Fibroblast of lung (primary cell): ENCODE data around the gene IL3RA. TPM values are rescaled to one million over a fixed set of nuclear protein-coding genes. Genes with fewer than 3 reads are reported as not detected.
"Not testable (repeated sequence)": the region's sequence is repeated elsewhere in the genome, so short reads cannot be mapped to it uniquely, and the experiment has no call there.

Experiments
- DNase-seq, 2 donors: peaks; one replicate each; pipeline versions ENCODE4 v3.0.0 to v3.0.0-alpha.2; 2010; ENCODE audit warnings: low read depth in 2 of 2
- H2AFZ ChIP-seq: 2 replicates; pipeline ENCODE4 v1.5.1; 2012; ENCODE audit warnings: low read length, control low read depth, inconsistent platforms
- H3K27ac ChIP-seq: 2 replicates; pipeline ENCODE4 v1.5.1; 2011; ENCODE audit warnings: low read length, control low read depth; ENCODE audit not compliant: insufficient read depth
- H3K27me3 ChIP-seq: 2 replicates; pipeline ENCODE4 v1.5.1; 2011; ENCODE audit warnings: mild to moderate bottlenecking, low read length; ENCODE audit not compliant: control insufficient read depth, insufficient read depth
- H3K36me3 ChIP-seq: 2 replicates; pipeline ENCODE4 v1.5.1; 2011; ENCODE audit warnings: low read length; ENCODE audit not compliant: control insufficient read depth, insufficient read depth
- H3K4me1 ChIP-seq: 2 replicates; pipeline ENCODE4 v1.5.1; 2011; ENCODE audit warnings: low read length; ENCODE audit not compliant: control insufficient read depth, insufficient read depth; ENCODE audit errors: extremely low read depth
- H3K4me2 ChIP-seq: 2 replicates; pipeline ENCODE4 v1.5.1; 2011; ENCODE audit warnings: low read length, control low read depth; ENCODE audit not compliant: insufficient read depth; ENCODE audit errors: extremely low read depth
- H3K4me3 ChIP-seq, 4 experiments: fragments of 200-600 bp in 1 of 4; sonication (generic) in 1 of 4; replicated peaks in 1 of 4; 2 replicates each; pipeline ENCODE4 v1.5.1; 2011 to 2016; ENCODE audit warnings: low read length in 4 of 4, low read depth in 3 of 4, mild to moderate bottlenecking in 3 of 4, control low read depth in 2 of 4, inconsistent platforms in 1 of 4, mixed read lengths in 1 of 4; ENCODE audit not compliant: insufficient read depth in 1 of 4; ENCODE audit errors: control extremely low read depth in 1 of 4
- H3K79me2 ChIP-seq: 2 replicates; pipeline ENCODE4 v1.5.1; 2012; ENCODE audit warnings: mild to moderate bottlenecking, low read length, inconsistent platforms; ENCODE audit not compliant: control insufficient read depth, insufficient read depth
- H3K9ac ChIP-seq: 2 replicates; pipeline ENCODE4 v1.5.1; 2011; ENCODE audit warnings: mild to moderate bottlenecking, low read length, control low read depth; ENCODE audit not compliant: insufficient read depth
- H3K9me3 ChIP-seq: 2 replicates; pipeline ENCODE4 v1.5.1; 2012; ENCODE audit warnings: low read depth, low read length; ENCODE audit not compliant: control insufficient read depth, insufficient read depth
- H4K20me1 ChIP-seq: 2 replicates; pipeline ENCODE4 v1.5.1; 2011; ENCODE audit warnings: low read length; ENCODE audit not compliant: control insufficient read depth, insufficient read depth; ENCODE audit errors: extremely low read depth
- EZH2 ChIP-seq: IDR thresholded peaks from 2 replicates; pipeline ENCODE4 v1.5.1; 2012; ENCODE audit warnings: low read length, control low read depth, mild to moderate bottlenecking; ENCODE audit errors: missing control alignments
- polyA plus RNA-seq, 2 donors: library from polyadenylated mRNA; depleted of rRNA in 1 of 2; stranded (reverse) in 1 of 2; unstranded in 1 of 2; fragments of >200 nt; gene quantifications; 2 replicates each; pipeline ENCODE4 v1.2.1, GENCODE V29; 2011 to 2012; ENCODE audit warnings: missing spikeins in 1 of 2
- total RNA-seq: library from RNA; depleted of rRNA; stranded (reverse); fragments of >200 nt; gene quantifications from 2 replicates; pipeline ENCODE4 v1.2.1, GENCODE V29; 2014
- TF ChIP-seq, protein P1 (sequence below), 2 donors: IDR thresholded peaks in 1 of 2; conservative IDR thresholded peaks in 1 of 2; 1 replicate in 1 of 2; 2 replicates in 1 of 2; pipeline ENCODE4 v1.5.1; 2011 to 2012; ENCODE audit warnings: low read length in 2 of 2, control low read depth in 1 of 2, inconsistent platforms in 1 of 2, low read depth in 1 of 2, mild to moderate bottlenecking in 1 of 2

The IL3RA gene
- total and polyA plus RNA-seq, 2 donors (not counting 1 experiment from before 2014, with no cell fraction given) = under 0.01 to 0.03 TPM

DNA sequence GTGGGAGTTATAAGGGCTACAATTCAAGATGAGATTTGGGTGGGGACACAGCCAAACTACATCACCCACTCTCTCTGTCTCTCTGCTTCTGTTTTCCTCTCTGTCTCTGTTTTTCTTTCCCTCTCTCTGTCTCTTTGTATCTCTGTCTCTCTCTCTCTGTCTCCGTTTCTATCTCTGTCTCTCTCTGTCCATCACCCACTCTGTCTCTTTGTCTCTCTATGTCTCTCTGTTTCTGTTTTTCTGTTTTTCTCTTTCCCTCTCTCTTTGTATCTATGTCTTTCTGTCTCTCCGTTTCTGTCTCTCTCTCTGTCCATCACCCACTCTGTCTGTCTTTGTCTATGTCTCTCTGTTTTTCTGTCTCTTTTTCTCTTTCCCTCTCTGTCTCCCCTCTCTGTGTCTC, 25.3 kb downstream of the IL3RA start:
- Histone ChIP-seq H3K4me2 (no peak overlapping the region), H3K36me3 (no peaks in the 10 kb centered on the region), H3K79me2 (no peaks in the 10 kb centered on the region), H3K4me3 (no peak overlapping the region), H3K4me1 (no peaks in the 10 kb centered on the region), H2AFZ (no peak overlapping the region), H3K9me3 (no peaks in the 10 kb centered on the region), H3K9ac (no peak overlapping the region), H3K27ac (no peak overlapping the region), H3K27me3 (no peaks in the 10 kb centered on the region), H4K20me1 (no peaks in the 10 kb centered on the region)
- TF ChIP-seq, protein P1, sequence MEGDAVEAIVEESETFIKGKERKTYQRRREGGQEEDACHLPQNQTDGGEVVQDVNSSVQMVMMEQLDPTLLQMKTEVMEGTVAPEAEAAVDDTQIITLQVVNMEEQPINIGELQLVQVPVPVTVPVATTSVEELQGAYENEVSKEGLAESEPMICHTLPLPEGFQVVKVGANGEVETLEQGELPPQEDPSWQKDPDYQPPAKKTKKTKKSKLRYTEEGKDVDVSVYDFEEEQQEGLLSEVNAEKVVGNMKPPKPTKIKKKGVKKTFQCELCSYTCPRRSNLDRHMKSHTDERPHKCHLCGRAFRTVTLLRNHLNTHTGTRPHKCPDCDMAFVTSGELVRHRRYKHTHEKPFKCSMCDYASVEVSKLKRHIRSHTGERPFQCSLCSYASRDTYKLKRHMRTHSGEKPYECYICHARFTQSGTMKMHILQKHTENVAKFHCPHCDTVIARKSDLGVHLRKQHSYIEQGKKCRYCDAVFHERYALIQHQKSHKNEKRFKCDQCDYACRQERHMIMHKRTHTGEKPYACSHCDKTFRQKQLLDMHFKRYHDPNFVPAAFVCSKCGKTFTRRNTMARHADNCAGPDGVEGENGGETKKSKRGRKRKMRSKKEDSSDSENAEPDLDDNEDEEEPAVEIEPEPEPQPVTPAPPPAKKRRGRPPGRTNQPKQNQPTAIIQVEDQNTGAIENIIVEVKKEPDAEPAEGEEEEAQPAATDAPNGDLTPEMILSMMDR (conservative IDR thresholded peaks at IDR 0.05 in 1 of 2, IDR thresholded peaks at IDR 0.05 in 1 of 2; ENCODE audit: low read depth in 1 of 2, low read length in 2 of 2) = no peak
- TF ChIP-seq EZH2 = no peak
- no peak for DNase-seq

DNA sequence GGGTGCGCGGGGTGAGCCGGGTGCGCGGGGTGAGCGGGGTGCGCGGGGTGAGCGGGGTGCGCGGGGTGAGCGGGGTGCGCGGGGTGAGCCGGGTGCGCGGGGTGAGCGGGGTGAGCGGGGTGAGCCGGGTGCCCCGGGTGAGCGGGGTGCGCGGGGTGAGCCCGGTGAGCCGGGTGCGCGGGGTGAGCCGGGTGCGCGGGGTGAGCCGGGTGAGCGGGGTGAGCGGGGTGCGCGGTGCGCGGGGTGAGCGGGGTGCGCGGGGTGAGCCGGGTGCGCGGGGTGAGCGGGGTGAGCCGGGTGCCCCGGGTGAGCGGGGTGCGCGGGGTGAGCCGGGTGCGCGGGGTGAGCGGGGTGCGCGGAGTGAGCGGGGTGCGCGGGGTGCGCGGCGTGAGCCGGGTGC, 29.8 kb downstream of the IL3RA start:
- H3K27me3 ChIP-seq, DNase-seq, H3K9me3 ChIP-seq, H3K79me2 ChIP-seq, H3K4me1 ChIP-seq, H3K36me3 ChIP-seq, H2AFZ ChIP-seq, H3K4me2 ChIP-seq, H3K9ac ChIP-seq, H3K27ac ChIP-seq, H4K20me1 ChIP-seq, H3K4me3 ChIP-seq: not testable (repeated sequence)

DNA sequence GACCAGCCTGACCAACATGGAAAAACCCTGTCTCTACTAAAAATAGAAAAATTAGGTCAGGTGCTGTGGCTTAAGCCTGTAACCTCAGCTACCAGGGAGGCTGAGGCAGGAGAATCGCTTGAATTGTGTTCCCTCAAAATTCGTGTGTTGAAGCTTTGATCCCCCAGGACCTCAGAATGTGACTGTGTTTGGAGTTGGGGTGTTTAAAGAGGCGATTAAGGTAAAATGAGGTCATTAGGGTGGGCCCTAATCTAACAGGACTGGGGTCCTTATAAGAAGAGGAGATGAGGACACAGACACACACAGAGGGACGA, 31.8 kb downstream of the IL3RA start:
- H4K20me1 ChIP-seq = no peaks in the 10 kb centered on the region
- H3K4me1 ChIP-seq = no peaks in the 10 kb centered on the region
- H3K4me3 ChIP-seq = no peak overlapping the region
- TF ChIP-seq, protein P1 (conservative IDR thresholded peaks at IDR 0.05 in 1 of 2, IDR thresholded peaks at IDR 0.05 in 1 of 2; ENCODE audit: low read depth in 1 of 2, low read length in 2 of 2) = no peak
- TF ChIP-seq EZH2 = no peak
- H2AFZ ChIP-seq = no peak overlapping the region
- no peaks in the 10 kb centered on the region for H3K36me3 ChIP-seq
- no peaks in the 10 kb centered on the region for H3K27me3 ChIP-seq
- no peak overlapping the region for H3K27ac ChIP-seq
- no peak overlapping the region for H3K4me2 ChIP-seq
- no peak for DNase-seq
- H3K9me3 ChIP-seq = no peaks in the 10 kb centered on the region
- H3K9ac ChIP-seq = no peak overlapping the region
- no peaks in the 10 kb centered on the region for H3K79me2 ChIP-seq
